DMS53 (cell line): ENCODE data around the gene GALNT18.

Experiments used
- DNase-seq: peaks from one replicate; lab custom pipeline; 2025; lab: John Stamatoyannopoulos, UW

GALNT18 gene

DNA sequence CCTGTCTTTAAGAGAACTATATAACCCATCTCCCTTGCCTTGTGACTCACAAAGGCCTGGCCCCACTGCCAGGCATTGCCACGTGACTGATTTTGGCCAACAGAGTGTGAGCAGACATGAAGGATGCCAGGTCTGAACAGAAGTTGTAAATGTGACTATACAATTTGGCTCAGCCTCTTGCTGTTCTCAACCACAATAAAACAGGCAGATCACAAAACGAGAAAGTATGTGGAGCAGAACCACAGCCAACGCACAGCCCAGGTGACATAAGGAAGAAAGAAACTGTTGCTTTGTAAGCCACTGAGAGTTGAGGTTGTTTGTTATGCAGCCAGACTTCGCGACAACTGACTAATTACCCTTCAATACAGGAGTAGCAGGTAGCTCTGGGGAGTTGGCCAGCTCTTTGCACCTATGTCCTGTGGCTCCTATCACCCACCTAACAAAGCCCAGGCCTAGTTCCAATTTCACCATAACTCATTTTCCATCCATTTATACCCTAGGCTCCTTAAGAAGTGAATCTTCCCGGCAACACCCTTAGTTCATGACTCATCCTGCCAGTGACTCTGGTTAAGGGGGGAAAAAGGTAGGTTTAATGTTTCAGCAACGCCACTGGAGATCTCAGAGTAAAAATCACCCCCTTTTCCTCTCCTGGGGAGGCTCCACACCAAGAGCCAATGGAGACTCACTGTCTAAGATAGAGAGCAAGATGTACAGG, 53.7 kb downstream of the GALNT18 start:
- no peak for DNase-seq

DNA sequence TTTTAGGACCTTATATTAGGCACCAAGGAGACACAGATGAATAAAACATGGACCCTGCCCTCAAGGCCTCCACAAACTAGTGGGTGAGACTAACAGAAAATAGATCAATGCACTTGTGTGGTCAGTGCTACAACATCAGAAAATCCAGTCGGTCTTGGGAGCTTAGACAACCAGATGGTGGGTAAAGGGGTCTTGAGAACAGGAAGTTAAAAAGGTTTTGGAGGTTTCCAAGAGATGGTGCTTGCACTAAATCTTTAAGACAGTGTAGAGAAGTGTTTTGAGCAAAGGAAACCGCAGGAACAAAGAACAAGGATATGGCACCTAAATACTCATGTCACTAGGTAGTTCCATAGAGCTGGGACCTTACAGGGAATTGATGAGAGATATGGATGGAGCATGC, 56.2 kb downstream of the GALNT18 start:
- DNase-seq: no peak

DNA sequence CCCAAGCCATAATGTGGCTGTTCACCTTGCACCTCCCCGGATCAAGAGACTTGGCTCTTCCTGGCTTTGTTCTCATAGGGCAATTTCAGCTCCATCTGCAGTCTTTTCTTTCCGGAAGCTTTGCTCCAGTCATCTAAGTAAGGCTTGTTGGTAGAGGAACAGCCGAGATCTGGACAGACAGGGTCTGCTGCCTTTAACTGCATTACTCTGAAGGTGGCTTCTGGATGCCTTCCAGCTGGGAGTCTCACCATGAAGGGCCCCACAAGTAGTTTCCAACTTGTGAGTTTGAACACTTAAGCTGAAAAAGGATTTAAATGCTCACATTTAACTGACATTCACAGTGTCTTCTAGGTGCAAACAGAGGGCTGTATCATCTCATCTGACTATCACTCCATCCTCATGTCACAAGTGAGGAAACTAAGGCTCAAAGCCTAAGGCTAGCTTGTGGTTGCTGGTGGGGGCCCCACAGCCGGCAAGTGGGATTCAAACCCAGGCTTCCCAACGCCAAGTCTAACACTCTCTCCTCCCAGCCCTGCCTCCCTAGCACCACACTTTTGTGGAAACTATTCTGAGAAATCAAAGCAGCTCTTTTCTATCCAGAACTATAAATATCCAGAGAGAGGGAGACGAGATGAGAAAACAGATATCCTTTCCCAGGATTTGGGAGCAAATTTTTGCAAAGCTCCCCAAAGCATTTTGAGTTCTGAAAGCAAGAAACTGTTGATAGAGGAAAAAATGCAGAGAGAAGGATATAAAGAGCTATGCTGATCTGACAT, 58.4 kb downstream of the GALNT18 start:
- DNase-seq: no peak

DNA sequence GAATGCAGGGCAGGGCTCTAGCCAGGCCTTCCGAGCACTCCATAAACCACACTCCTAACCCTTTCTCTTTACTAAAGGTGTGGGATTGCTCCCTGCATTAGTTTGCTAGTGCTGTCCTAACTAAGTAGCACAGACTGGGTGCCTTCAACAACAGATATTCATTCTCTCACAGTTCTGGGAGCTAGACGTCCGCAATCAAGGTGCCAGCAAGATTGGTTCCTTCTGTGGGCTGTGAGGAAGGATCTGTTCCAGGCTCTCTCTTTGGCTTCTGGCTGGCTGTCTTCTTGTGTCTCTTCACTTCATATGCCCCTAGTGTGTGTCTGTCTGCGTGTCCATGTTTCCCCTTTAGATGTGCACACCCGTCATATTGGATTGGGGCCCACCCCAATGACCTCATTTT, 59.8 kb downstream of the GALNT18 start:
- DNase-seq: no peak

DNA sequence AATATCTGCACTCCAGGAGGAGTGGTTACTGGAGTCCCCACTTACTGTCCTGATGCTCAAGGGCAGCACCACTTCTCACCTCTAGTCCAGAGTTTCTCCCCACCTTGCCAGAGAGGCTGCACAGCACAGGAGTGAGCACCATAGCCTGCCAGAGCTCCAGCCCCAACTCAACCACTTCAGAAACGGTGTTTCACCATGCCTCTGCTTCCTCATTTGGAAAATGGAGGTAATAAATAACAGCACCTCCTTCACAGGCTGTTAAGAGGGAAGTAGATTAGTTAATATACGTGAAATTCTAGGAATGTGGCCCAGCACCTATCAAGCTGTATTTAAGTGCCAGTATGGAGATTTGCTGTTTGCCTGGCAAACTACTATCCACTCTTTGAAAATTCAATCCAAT, 63.0 kb downstream of the GALNT18 start:
- DNase-seq: no peak

DNA sequence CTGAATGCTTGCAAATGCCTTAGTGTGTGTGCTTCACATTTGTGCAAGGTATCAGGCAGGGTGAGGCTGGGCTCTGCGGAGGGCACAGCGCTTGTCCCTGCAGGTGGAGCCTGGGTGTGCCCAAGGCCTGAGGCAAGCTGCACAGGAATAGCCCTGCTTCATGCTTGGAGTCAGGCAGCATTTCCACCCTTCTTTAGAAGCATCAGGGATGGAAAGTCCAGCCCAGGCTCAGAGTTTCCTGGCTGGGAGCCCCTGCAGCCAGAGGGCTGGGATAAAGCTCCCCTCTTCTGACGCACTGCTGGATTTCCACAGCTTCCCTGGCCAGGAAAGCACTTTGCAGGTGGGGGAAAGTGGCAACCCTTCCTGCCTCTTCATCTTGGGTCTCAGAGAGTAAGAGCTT, 63.4 kb downstream of the GALNT18 start:
- DNase-seq: no peak

DNA sequence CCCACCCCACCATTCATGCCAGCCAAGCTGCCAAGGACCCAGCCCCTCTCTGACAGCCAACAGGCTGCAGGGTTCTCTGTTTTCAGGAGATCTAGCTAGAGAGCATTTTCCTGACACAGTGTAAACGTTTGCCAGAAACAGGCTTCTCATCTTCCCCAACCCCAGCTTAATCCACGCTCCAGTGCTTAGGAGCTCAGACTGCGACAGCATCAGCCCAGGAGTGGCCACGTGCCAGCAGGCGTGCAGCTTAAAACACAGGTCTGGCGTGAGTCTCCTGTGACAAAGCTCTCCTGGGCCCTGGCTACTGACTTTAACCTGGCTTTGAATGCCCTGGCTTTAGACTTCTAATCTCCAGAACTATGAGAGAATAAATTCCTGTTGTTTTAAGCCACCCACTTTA, 66.6 kb downstream of the GALNT18 start:
- peak; percentile 57 for DNase-seq

DNA sequence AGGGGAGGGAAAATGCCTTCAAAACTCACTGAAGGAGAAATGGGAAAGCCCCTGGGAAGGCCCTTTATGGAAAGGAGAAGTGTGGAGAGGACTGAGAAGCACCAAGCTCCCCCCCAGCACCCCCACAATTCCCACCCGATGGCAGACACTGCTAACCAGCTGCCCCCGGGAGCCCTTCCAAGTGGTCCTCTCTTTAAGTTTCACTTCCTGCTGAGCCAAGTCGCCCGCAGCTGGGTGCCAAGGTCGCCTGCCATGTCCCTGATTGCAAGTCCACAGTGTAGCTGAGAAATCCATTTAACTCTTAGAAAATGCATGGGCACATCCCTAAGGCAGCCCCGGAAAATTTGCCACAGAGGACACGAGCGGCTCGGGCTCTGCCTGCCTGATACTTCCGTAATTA, 68.2 kb downstream of the GALNT18 start:
- DNase-seq: no peak

DNA sequence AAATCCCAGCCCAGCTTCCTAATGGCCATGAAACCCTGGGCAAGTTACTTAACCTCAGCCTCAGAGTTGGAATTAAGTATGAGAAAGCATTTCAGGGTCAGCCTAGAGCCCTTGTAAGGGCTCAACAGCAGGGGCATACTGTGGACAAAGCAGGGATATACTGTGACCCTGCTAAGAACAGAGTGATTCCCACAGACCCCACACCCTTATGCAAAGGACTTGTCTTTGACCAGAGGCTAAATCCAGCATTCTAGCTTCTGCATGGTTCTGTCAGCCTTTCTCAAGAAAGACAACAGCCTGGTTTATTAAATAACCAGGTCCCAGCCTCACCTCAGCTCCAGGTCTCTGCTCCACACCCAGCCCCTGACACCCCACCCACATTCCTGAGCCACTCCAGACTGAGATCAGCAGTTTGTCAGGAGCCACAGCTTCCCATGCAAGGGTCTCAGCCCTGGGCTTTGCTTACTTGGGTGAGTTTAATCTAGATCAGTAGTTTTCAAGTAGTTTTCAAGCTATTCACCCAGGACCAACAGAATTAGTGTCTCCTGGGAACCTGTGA, 69.2 kb downstream of the GALNT18 start:
- DNase-seq: no peak

DNA sequence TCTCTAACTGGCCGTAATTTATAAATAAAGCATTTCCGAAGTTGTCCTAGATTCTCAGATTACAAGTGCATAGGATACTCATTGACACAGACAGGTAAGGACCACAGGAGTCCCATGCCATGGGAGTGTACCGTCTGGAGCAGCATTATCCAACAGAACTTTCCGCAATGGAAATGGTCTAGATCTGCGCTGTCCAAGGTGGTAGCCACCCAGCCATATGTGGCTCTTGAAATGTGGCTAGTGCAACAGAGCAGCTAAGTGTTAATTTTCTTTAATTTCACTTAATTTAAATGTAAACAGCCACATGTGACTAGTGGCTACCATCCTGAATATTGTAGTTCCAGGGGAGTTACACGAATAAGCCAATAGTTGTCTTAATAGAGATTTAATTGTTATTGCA, 71.3 kb downstream of the GALNT18 start:
- DNase-seq: no peak

DNA sequence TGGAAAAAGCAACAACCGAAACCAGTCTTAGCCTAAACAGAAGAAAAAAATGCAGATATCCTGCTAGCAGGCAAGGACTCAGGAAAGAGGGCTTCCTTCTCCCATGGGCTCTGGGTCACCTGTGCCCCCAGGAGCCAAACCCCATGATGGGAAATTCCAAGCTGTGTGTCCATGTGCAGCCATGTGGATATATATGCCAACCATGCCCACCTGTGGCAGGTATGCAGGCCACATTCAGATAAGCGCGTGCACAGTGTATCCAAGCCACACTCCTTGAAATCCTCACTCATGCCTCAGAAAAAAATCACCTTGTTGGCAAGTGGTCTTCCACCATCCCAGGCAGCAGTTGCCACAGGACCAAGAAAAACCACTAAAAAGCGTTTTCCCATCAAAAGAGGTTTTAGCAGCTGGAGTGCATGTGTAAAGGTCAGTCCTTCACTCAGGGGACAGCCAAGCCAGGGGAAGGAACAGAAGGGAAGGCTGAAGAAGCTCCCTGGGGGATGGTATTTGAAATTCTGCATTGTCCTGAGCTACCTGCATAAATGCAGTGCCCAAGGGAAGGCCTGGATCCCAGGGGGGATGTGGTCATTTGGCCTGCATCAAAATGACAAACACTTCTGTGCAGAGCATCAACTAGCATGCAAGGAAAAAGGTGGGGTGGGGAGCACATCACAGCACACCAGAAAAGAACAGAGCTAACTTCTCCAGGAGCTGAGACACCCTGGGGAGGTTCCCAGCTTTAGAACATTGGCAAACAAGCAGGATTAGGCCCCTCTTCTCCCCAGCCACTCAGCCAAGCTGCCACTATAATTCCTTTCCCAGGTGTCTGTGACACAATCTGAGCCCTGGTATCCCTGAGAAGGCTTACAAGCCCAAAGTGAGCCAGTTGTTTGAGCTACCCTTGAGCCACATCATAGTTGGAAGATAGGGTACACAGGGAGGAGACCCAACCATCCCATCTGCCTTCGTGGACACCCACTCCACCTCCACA, 76.2 kb downstream of the GALNT18 start:
- DNase-seq: no peak

DNA sequence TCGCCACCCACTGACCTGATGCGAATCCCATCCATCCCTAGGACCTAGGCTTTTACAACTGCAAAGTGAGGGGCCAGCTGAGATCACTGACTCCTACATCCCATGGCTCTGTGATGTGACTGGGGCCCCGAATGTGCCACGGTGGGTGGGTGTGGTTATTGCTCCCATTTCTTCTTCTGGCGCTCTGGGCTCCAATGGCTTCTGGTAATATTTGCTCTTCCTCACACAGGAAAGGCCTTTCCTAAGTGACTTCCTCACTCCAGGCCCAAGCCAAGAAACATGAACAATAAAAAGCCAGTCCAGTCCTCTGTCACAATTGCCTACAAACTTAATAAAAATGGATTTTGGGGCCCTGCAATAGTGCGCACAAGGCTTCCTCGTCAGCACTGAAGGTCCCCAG, 78.1 kb downstream of the GALNT18 start:
- no peak for DNase-seq

DNA sequence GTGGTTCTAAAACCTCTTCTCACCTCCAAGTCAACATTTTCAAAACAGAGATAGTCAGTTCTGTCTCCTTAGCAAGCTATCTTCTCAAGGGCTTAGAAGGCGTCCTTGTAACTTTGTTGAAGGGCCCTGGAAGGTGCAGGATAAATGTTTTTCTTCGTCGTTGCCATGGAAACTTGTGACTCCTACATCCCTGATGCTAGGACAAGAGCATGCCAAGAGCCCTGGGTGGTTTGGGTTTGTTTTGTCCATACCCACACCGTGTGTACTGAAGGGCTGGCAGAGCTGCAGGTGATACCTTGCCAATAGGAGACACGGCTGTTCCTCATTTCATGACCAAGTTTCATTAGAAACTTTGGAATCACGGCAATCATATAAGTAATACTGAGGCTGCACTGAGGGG, 81.6 kb downstream of the GALNT18 start:
- DNase-seq: no peak

DNA sequence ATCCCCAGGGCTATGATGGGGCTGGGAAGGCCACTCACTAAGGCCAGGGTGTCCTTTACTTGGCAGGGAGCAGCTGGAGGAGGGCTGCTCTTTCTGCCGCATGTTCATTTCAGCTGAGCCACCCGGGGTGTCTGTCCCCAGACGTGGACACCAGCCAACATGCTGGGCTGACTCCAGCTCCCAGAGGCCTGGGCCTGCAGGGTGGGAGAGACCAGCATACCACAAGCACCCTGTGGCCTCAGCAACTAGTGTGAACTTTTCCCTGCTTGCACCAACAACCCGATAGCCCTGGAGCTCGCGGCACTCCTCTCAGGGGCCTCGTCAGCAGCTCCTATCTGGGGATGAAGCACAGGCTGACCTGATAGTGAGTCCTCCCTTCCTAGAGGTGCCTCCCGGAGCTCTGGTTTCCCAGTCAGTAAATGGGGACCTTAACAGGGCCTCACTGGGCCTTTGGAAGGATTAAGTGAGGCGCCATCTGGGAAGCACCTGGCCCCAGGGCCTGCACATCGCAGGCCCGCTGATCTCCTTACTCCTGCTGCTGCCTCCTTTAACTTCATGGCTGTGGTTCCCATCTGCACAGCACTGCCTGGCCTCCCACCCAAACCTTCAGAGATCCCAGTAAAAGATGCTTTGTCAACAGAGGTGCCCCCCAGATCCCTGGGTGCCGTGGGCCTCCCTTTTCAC, 83.4 kb downstream of the GALNT18 start:
- no peak for DNase-seq

DNA sequence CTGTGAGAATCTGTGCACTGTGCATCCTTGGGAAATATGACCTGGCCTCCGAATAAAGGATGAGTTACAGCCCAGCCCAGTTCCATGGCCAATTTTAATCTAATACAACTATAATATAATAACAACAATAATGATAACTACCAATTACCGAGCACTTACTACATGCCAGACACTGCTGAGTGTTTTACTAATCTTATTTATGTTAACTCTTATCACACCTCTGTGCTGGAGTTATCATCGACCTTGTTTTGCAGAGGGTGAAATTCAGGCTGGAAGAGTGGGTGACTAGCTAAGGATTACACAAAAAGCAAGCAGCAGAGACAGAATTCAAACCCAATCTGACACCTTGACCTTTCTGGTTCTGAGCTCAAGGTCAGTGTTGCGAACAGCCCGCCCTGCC, 83.9 kb downstream of the GALNT18 start:
- DNase-seq: no peak

DNA sequence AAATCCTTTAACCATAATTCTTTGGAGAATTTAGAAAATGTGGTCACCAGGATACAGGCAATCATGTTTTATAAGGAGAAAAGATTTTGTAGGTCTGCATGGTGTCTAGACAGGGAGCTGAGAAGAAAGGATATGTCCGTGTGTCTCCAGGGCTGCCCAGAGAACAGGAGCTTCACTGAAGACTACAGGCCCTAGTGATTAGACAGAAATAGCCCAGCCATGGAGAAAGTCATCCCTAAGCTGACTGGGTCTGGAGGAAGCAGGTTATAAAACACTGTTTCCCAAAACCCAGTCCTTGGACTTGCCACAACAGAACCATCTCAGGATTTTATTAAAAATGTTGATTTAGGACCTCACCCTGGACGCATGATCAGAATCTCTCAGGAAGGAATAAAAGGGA, 84.4 kb downstream of the GALNT18 start:
- no peak for DNase-seq

DNA sequence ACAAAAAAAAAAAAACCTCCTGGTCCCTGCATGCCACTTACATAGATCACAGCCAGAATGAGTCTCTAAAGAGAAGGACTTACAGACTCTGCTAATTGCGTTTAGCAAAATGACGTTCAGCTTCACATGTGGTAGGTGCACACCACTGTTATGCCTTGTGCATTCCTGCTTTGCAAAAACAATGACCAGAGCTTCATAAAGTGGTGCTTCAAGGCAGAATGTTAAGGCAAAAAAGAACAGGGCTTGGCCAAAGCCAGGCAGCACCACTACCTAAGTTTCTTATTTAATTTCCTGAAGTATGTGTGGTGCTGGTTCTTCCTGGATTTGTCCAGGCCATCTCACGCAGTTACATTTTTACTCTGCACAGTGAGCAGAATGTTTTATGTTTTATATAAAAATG, 85.2 kb downstream of the GALNT18 start:
- no peak for DNase-seq

DNA sequence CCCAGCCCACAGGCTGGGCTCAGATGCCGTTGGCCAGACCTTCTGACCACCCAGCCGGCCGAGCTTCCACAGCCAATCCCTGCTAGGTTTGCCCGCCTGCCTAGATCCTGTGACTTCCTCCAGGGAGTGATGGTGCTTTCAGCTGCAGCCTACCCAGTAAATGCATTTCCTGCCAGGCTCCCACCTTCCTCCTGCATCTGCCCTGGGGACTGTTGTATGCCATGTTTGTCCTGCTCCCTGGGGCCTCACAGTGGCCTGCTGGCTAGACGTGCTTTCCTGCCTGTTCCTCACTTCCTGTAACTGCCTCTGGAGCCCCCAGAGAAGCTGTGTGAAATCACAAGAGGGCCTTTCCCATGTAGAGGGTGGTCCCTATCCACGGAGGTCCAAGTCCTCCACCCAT, 86.2 kb downstream of the GALNT18 start:
- DNase-seq: no peak

DNA sequence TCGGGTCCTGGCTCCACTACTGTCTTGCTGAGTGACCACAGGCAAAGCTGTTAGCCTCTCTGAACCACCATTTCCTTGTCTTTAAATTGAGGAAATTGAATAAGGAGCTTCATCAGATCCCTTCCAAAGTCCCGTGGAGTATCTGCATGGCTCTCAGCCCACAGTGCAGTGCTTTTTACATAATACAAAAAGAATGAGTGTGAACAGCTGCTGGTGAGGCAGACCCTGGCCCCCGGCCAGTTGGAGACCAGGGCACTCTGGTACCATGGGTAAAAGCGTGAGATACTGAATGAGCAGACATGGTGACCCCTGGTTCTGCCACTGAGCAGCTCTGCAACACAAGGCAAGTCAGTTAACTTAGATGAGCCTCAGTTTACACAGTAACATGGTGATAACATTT, 86.8 kb downstream of the GALNT18 start:
- DNase-seq: no peak

DNA sequence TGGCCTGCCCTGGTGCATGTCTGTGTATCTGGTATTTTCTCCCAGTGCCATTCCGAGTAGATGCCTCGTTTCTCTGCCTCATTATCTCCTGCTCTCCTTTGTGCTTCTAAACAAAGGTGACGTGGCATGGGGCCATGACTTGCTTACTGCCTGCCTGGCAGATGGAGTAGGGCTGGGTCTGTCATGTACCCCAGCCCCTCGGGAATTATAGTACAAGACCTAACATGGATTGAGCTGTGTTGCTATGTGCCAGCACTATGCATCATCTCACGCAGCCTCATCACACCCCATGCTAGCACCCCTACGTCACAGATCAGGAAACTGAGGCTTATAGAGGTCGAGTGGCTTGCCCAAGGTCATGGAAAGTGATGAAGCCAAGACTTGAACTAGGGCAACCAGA, 88.1 kb downstream of the GALNT18 start:
- DNase-seq: no peak

DNA sequence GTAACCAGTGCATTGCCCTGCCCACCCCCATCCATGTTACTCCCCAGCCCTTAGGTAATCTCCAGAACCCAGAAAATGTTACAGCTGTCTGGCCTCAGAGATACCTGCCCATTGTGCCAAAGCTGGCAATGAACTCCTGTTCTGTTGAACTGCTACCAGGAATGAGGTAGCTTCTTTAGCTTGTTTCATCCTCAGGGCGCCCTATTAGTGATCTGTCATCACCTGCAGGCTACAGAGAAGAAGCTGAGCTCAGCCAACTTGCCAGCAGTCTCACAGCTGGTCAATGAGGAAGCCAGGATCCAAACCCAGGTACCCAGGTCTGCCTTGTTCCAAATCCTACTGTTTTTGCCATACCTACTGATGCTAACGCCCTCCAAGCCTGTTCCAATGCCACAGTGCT, 88.7 kb downstream of the GALNT18 start:
- no peak for DNase-seq

DNA sequence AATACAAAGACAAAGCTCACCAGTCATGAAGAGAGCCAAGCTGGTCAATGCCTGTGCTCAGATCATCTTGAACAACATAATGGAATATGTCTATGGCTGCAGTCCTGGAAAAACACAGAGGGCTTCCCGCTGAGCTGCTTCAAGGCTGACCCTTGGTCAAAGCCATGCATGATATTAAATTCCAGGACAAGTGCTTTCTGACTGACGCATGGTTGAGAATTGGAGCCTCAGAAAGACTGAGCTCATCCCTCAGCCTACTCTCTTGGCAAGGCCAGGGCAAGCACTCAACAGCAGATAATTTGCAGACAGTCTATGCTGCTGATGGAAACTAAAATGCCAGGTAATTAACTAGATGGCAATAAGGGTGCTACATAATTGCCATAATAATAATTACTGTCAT, 89.2 kb downstream of the GALNT18 start:
- no peak for DNase-seq
